Activated naive CD4-positive, alpha-beta T cell (primary cell): ENCODE results near the gene AMER2.
"Not testable (repeated sequence)": the region's sequence is repeated elsewhere in the genome, so short reads cannot be mapped to it uniquely, and the experiment has no call there.

Experiments
- DNase-seq, 4 experiments: peaks; one replicate each; lab custom pipeline; 2025; lab: John Stamatoyannopoulos, UW

The AMER2 gene

GRCh38 chr13:25181597-25181996 lies 9.5 kb upstream of the AMER2 start:
- no peak for DNase-seq

GRCh38 chr13:25180775-25181537 lies 8.9 kb upstream of the AMER2 start:
- DNase-seq = no peak

GRCh38 chr13:25179832-25180774 lies 8.0 kb upstream of the AMER2 start:
- no peak for DNase-seq

GRCh38 chr13:25179011-25179410 lies 6.9 kb upstream of the AMER2 start:
- no peak for DNase-seq

GRCh38 chr13:25178070-25178469 lies 6.0 kb upstream of the AMER2 start:
- no peak for DNase-seq

GRCh38 chr13:25177636-25178035 lies 5.5 kb upstream of the AMER2 start:
- no peak for DNase-seq

GRCh38 chr13:25177012-25177411 lies 4.9 kb upstream of the AMER2 start:
- no peak for DNase-seq

GRCh38 chr13:25175431-25175830 lies 3.3 kb upstream of the AMER2 start:
- no peak for DNase-seq

GRCh38 chr13:25175026-25175425 lies 2.9 kb upstream of the AMER2 start:
- DNase-seq = no peak

- no peak for DNase-seq
Measured at GRCh38 chr13:25174304-25174703, 2.2 kb upstream of the AMER2 start.

GRCh38 chr13:25172303-25172630 lies 179 bp upstream of the AMER2 start:
- DNase-seq = no peak

GRCh38 chr13:25171170-25171516 lies 945 bp downstream of the AMER2 start:
- DNase-seq = no peak

- no peak for DNase-seq
Measured at GRCh38 chr13:25170554-25171111, 1.5 kb downstream of the AMER2 start.

GRCh38 chr13:25169951-25170553 lies 2.0 kb downstream of the AMER2 start:
- no peak for DNase-seq

- no peak for DNase-seq
Measured at GRCh38 chr13:25169356-25169755, 2.7 kb downstream of the AMER2 start.

GRCh38 chr13:25168790-25169189 lies 3.3 kb downstream of the AMER2 start:
- no peak for DNase-seq

GRCh38 chr13:25167382-25168174 lies 4.5 kb downstream of the AMER2 start:
- no peak for DNase-seq

GRCh38 chr13:25166306-25166705 lies 5.8 kb downstream of the AMER2 start:
- no peak for DNase-seq

GRCh38 chr13:25165663-25166062 lies 6.4 kb downstream of the AMER2 start:
- no peak for DNase-seq

- DNase-seq = not testable (repeated sequence)
Measured at GRCh38 chr13:25165163-25165562, 6.9 kb downstream of the AMER2 start.

- no peak for DNase-seq
Measured at GRCh38 chr13:25157681-25158080, 14.4 kb downstream of the AMER2 start.

- DNase-seq = no peak
Measured at GRCh38 chr13:25153736-25154135, 18.4 kb downstream of the AMER2 start.
